Smooth muscle cell (in vitro differentiated cells): ENCODE measurements around the gene CLIC1. TPM values are rescaled to one million over a fixed set of nuclear protein-coding genes. Genes with fewer than 3 reads are reported as not detected.

Experiments
- DNase-seq: peaks from one replicate; lab custom pipeline; 2025; ENCODE audit not compliant: unreplicated experiment; lab: John Stamatoyannopoulos, UW
- H2AFZ ChIP-seq: fragments of 200-600 bp; sonication (generic); 2 replicates; pipeline ENCODE4 v1.6.0; 2016; ENCODE audit warnings: antibody characterized with exemption, low read depth, mild to moderate bottlenecking
- H3F3A ChIP-seq: fragments of 200-600 bp; sonication (generic); 2 replicates; pipeline ENCODE4 v1.6.0; 2017; ENCODE audit warnings: antibody characterized with exemption, low read depth
- H3K27ac ChIP-seq: fragments of 200-600 bp; sonication (generic); 2 replicates; pipeline ENCODE4 v1.5.1; 2016; ENCODE audit warnings: low read depth, mild to moderate bottlenecking
- H3K27me3 ChIP-seq: fragments of 200-600 bp; sonication (generic); 2 replicates; pipeline ENCODE4 v1.6.1; 2016; ENCODE audit warnings: low read depth, mild to moderate bottlenecking
- H3K36me3 ChIP-seq: fragments of 200-600 bp; sonication (generic); 2 replicates; pipeline ENCODE4 v1.5.1; 2016; ENCODE audit warnings: low read depth
- H3K4me1 ChIP-seq: fragments of 200-600 bp; sonication (generic); 2 replicates; pipeline ENCODE4 v1.5.1; 2016; ENCODE audit warnings: low read depth
- H3K4me2 ChIP-seq: fragments of 200-600 bp; sonication (generic); 2 replicates; pipeline ENCODE4 v1.6.0; 2016; ENCODE audit warnings: mild to moderate bottlenecking
- H3K4me3 ChIP-seq: fragments of 200-600 bp; sonication (generic); 2 replicates; pipeline ENCODE4 v1.5.1; 2016; ENCODE audit warnings: mild to moderate bottlenecking
- H3K79me2 ChIP-seq: fragments of 200-600 bp; sonication (generic); 2 replicates; pipeline ENCODE4 v1.6.0; 2016; ENCODE audit warnings: low read depth, mild to moderate bottlenecking
- H3K9ac ChIP-seq: fragments of 200-600 bp; sonication (generic); 2 replicates; pipeline ENCODE4 v1.6.0; 2016; ENCODE audit warnings: low read depth
- H3K9me3 ChIP-seq: fragments of 200-600 bp; sonication (generic); replicated peaks from 2 replicates; pipeline ENCODE4 v1.5.1; 2016; ENCODE audit warnings: low read depth
- H4K20me1 ChIP-seq: fragments of 200-600 bp; sonication (generic); 2 replicates; pipeline ENCODE4 v1.6.0; 2016; ENCODE audit warnings: low read depth
- WGBS: methylation state at CpG from one replicate; pipeline ENCODE4 v1.1.7; 2016; ENCODE audit warnings: low lambda C conversion rate; 5-methylcytosine and 5-hydroxymethylcytosine counted together
- polyA plus RNA-seq: library from polyadenylated mRNA; unstranded; fragments of >200 nt; fragmentation: Nextera tagmentation; extraction: Ambion mirVana; gene quantifications from 2 replicates; pipeline ENCODE4 v1.2.1, GENCODE V29; 2016
- total RNA-seq: library from RNA; depleted of rRNA; stranded (reverse); fragments of >200 nt; gene quantifications from 2 replicates; pipeline ENCODE4 v1.2.3, GENCODE V29; 2014
- TF ChIP-seq, protein P1 (sequence below): fragments of 200-600 bp; sonication (generic); IDR thresholded peaks from 2 replicates; pipeline ENCODE4 v1.5.1; 2017; ENCODE audit warnings: borderline replicate concordance, mild to moderate bottlenecking, antibody characterized with exemption; ENCODE audit not compliant: insufficient read depth, poor library complexity, severe bottlenecking

Gene CLIC1
- total and polyA plus RNA-seq, 2 experiments from 2014 or later: 417 to 628 TPM

DNA sequence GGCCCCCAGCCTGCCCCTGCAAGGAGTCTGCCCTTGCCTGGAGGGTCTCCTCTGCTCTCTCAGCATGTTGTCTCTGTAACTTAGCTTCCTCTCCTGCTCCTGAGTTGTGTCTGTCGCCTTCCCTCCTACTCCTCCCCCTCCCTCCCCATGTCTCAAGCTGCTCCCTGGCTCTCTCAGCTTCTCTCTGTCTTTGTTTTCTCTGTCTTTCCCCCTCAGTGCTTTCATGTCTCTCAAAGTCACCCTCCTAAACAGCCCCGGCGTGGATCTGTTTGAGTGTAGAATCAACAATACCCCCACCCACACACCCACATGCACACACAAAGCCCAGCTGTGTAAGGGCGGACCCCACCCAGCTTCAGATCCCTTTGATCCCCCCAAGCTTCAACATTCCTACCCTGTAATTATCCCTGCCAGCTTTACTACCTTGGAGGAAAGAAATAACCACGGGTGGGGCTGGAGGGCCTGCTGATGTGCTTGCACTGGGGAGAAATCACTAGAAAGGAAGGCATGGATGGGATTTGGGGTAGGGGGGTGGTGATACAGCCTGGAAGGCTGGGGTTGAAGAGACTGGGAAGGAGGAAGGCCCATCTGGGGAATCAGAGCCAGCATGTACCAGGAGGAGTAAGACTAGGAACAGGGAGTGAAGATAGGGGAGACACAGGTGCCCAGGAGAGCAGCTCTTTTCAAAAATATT, 22.2 kb downstream of the CLIC1 start:
- no peak for DNase-seq
- peak overlapping the region; percentile 91 for H2AFZ ChIP-seq
- peak overlapping the region; percentile 34 for H3K4me2 ChIP-seq
- H3K36me3 ChIP-seq: no peaks in the 10 kb centered on the region
- no peaks in the 10 kb centered on the region for H3K27me3 ChIP-seq
- no peak overlapping the region for H3K4me3 ChIP-seq
- no peaks in the 10 kb centered on the region for H3K79me2 ChIP-seq
- H3F3A ChIP-seq: no peaks in the 10 kb centered on the region
- H3K4me1 ChIP-seq: peaks cover 21% of the 10 kb centered on the region
- no peak overlapping the region for H3K27ac ChIP-seq
- 14% methylated on average over 5 of the region's 5 CpGs for WGBS
- H3K9me3 ChIP-seq: no peaks in the 10 kb centered on the region
- TF ChIP-seq, protein P1, sequence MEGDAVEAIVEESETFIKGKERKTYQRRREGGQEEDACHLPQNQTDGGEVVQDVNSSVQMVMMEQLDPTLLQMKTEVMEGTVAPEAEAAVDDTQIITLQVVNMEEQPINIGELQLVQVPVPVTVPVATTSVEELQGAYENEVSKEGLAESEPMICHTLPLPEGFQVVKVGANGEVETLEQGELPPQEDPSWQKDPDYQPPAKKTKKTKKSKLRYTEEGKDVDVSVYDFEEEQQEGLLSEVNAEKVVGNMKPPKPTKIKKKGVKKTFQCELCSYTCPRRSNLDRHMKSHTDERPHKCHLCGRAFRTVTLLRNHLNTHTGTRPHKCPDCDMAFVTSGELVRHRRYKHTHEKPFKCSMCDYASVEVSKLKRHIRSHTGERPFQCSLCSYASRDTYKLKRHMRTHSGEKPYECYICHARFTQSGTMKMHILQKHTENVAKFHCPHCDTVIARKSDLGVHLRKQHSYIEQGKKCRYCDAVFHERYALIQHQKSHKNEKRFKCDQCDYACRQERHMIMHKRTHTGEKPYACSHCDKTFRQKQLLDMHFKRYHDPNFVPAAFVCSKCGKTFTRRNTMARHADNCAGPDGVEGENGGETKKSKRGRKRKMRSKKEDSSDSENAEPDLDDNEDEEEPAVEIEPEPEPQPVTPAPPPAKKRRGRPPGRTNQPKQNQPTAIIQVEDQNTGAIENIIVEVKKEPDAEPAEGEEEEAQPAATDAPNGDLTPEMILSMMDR: no peak
- no peak overlapping the region for H3K9ac ChIP-seq
- H4K20me1 ChIP-seq: no peaks in the 10 kb centered on the region

DNA sequence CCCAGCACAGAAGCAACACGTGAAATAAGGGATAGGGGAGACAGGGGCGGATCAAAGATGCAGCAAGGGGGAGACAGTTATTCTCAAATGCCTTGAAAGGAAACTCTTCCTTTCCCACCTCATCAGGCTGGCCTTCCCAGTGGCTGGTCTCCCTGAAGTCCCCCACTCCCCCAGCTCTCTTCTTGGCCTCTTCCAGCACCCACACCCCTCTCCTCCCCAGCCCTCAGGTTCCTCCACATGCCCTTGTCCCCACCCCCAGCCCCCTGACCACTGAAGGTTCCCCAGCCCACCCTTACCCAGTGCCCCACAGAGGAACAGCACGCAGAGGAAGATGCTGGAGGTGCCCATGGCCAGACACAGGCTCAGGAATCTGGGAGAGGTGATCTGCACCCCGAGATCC, 22.9 kb downstream of the CLIC1 start:
- H3K4me2 ChIP-seq: peak overlapping the region; percentile 34

DNA sequence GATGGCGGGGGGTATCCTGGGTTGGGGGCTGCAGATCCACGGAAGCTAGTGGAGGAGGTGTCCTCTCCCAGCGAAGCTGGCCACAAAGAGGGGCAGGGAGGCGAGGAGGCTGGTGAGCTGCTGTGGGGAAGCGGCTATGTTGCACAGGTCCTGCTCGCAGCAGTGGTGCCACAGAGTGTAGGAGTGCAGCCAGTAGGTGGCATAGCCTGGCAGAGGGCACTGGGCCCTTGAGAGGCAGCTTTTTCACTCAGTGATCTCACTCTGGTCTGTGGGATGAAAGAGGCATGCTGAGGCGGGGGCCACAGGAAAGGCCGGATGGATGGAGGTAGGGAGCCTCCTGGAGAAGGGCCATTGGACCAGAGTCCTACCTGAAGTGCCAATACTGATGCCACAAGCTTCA, 24.0 kb downstream of the CLIC1 start:
- no peaks in the 10 kb centered on the region for H4K20me1 ChIP-seq
- no peak overlapping the region for H2AFZ ChIP-seq
- H3K4me3 ChIP-seq: no peak overlapping the region
- WGBS: 98% methylated on average over 8 of the region's 8 CpGs
- no peak overlapping the region for H3K9ac ChIP-seq
- H3F3A ChIP-seq: no peaks in the 10 kb centered on the region
- no peaks in the 10 kb centered on the region for H3K79me2 ChIP-seq
- H3K36me3 ChIP-seq: no peaks in the 10 kb centered on the region
- no peak for DNase-seq
- TF ChIP-seq, protein P1: no peak
- H3K4me2 ChIP-seq: no peak overlapping the region
- H3K9me3 ChIP-seq: no peaks in the 10 kb centered on the region
- H3K27me3 ChIP-seq: no peaks in the 10 kb centered on the region
- no peak overlapping the region for H3K27ac ChIP-seq
- peaks cover 21% of the 10 kb centered on the region for H3K4me1 ChIP-seq

More for the DNA sequence above, 22.9 kb downstream of the CLIC1 start:
- Histone ChIP-seq H3K36me3 (no peaks in the 10 kb centered on the region), H3K4me3 (no peak overlapping the region), H4K20me1 (no peaks in the 10 kb centered on the region), H3F3A (no peaks in the 10 kb centered on the region), H3K9ac (no peak overlapping the region), H3K27me3 (no peaks in the 10 kb centered on the region), H2AFZ (peak overlapping the region; percentile 91), H3K79me2 (no peaks in the 10 kb centered on the region), H3K9me3 (no peaks in the 10 kb centered on the region), H3K4me1 (peaks cover 21% of the 10 kb centered on the region), H3K27ac (no peak overlapping the region)
- TF ChIP-seq, protein P1: no peak
- WGBS: 81% methylated on average over 4 of the region's 4 CpGs
- DNase-seq: no peak

DNA sequence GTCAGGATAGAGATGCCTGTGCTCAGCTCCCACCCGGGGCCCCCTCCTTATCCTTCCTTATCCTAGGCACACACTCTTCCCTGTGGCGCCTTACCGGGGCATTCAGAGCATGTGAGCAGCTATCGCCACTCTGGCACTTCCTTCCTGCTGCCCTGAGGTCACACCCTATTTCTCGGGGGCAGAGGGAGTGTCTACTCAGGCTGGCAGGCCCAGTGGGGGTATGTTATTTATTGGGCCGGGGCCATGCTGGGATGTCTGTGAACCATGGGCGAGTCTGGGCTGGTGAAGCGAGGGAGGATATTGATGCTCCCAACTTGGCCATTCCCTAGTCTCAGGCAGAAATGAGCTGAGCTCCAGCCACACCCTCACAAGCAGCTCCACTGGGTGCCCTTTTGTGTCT, 25.1 kb downstream of the CLIC1 start:
- TF ChIP-seq, protein P1: no peak
- no peak for DNase-seq
- H3F3A ChIP-seq: no peaks in the 10 kb centered on the region
- H3K4me3 ChIP-seq: no peak overlapping the region
- H3K9me3 ChIP-seq: no peaks in the 10 kb centered on the region
- H2AFZ ChIP-seq: no peak overlapping the region
- no peak overlapping the region for H3K9ac ChIP-seq
- no peaks in the 10 kb centered on the region for H3K27me3 ChIP-seq
- WGBS: 74% methylated on average over 8 of the region's 8 CpGs
- H3K4me2 ChIP-seq: no peak overlapping the region
- H3K27ac ChIP-seq: no peak overlapping the region
- no peaks in the 10 kb centered on the region for H3K36me3 ChIP-seq
- no peaks in the 10 kb centered on the region for H3K79me2 ChIP-seq
- peaks cover 21% of the 10 kb centered on the region for H3K4me1 ChIP-seq
- no peaks in the 10 kb centered on the region for H4K20me1 ChIP-seq
